Astrocyte of the spinal cord (primary cell): ENCODE data around the gene DHRS7B.
"Not testable (repeated sequence)": the region's sequence is repeated elsewhere in the genome, so short reads cannot be mapped to it uniquely, and the experiment has no call there.

Source experiments
- DNase-seq: peaks from one replicate; pipeline ENCODE4 v3.0.0; 2011; ENCODE audit warnings: low read depth, low spot score
- H3K4me3 ChIP-seq: 2 replicates; pipeline ENCODE4 v1.5.1; 2011; ENCODE audit warnings: low read depth, mild to moderate bottlenecking, low read length, moderate library complexity
- CTCF ChIP-seq: IDR thresholded peaks from 2 replicates; pipeline ENCODE4 v1.5.1; 2012; ENCODE audit warnings: low read depth, mild to moderate bottlenecking, low read length, inconsistent platforms
- in situ Hi-C: cut with HindIII; loops from 2 replicates; pipeline ENCODE4 v1.10.0; 2017; ENCODE audit warnings: low sequenced_read_pairs

The DHRS7B gene

DNA sequence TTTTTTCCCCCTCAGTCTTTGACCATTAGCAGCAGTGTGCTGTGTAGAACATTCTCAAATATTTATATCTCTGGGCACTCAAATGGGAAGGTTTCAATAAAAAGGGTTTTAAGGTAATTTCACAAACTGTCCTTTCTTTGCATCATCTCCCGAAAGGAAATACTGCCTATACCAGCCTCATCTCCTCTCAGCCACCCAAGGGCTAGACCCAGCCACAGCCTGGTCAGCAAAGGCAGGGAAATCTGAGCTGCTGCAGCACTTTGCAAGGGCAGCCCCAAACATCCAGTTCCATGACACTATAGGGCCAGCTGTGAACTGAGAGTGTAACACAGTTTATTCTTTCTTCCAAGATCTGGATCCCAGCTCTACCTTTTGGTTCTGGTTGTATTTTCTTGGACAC lies 58.3 kb downstream of the DHRS7B start:
- no peak for TF ChIP-seq CTCF
- no peak for DNase-seq
- H3K4me3 ChIP-seq: no peak overlapping the region
- in situ Hi-C loops: no loop called here

DNA sequence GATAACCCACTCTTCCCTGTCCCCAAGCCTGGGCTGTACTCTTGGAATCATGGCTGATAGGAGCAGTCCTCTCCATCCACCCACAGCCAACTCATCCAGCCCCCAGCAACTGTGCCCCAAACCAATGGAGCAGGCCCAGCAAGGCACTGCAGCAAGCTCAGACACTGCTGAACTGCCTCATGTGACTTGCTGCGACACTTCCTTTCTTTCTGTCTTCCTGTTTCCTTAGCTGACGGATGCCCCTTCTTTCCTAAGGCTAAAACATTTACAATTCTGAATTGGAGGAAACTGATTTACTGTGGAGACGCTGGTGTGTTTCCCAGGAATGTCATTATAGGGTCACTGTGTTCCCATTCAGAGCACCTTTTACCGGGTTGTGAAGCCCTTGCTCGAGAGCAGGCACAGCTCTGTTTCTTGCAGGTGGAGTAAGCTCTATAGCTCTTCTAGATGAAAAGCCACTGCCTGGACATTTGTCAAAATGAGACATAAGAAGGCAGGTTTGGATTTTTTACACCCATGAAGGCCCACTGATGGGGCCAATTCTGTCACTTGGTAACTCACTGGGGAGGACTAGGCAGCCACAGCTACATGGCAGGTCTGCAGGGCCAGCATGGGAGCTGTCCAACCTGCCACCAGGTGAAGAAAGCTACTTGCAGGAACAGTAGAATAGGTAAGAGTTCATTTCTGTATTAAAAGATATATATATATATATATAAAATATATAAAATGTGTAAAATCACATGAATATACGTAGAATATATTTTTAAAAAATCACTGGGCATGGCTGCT lies 59.8 kb downstream of the DHRS7B start:
- no peak for TF ChIP-seq CTCF
- DNase-seq: no peak
- in situ Hi-C loops: no loop called here
- no peak overlapping the region for H3K4me3 ChIP-seq

GRCh38 chr17:21189361-21189760 lies 62.6 kb downstream of the DHRS7B start:
- in situ Hi-C loops: no loop called here

GRCh38 chr17:21190078-21190477 lies 63.3 kb downstream of the DHRS7B start:
- no peak overlapping the region for H3K4me3 ChIP-seq
- no peak for DNase-seq
- TF ChIP-seq CTCF: no peak
- in situ Hi-C loops: no loop called here

More at GRCh38 chr17:21189361-21189760, 62.6 kb downstream of the DHRS7B start:
- H3K4me3 ChIP-seq: no peak overlapping the region
- TF ChIP-seq CTCF: no peak
- DNase-seq: no peak

DNA sequence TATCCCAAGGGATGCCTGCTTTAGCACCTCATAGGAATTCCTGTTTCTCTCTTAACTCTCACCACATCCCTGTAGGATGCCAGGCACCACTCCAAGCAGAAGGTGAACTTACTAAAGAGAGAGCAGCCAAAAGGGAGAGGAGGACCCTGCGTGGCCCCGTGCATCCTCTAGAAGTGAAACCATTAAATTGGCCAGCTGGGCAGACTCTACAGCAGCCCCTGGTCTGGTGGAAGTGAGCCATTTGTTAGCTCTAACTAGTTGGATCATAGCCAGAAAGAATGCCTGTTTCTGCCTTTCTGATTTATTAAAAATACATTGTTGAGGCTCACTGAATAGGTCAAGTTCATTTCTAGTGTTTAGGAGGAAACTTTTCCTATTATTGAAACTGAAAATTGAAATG lies 64.9 kb downstream of the DHRS7B start:
- no peak for TF ChIP-seq CTCF
- no peak for DNase-seq
- H3K4me3 ChIP-seq: no peak overlapping the region
- in situ Hi-C loops: no loop called here

- in situ Hi-C loops, DNase-seq, H3K4me3 ChIP-seq: not testable (repeated sequence)
Observed at GRCh38 chr17:21192414-21192813, 65.7 kb downstream of the DHRS7B start.

- DNase-seq: no peak
- TF ChIP-seq CTCF: no peak
- no peak overlapping the region for H3K4me3 ChIP-seq
- in situ Hi-C loops: no loop called here
Observed at GRCh38 chr17:21193031-21193430, 66.3 kb downstream of the DHRS7B start.
